Measurements from ENCODE around the gene IL1RAPL2.
"Not testable (repeated sequence)": the region's sequence is repeated elsewhere in the genome, so short reads cannot be mapped to it uniquely, and the experiment has no call there.

The IL1RAPL2 gene

DNA sequence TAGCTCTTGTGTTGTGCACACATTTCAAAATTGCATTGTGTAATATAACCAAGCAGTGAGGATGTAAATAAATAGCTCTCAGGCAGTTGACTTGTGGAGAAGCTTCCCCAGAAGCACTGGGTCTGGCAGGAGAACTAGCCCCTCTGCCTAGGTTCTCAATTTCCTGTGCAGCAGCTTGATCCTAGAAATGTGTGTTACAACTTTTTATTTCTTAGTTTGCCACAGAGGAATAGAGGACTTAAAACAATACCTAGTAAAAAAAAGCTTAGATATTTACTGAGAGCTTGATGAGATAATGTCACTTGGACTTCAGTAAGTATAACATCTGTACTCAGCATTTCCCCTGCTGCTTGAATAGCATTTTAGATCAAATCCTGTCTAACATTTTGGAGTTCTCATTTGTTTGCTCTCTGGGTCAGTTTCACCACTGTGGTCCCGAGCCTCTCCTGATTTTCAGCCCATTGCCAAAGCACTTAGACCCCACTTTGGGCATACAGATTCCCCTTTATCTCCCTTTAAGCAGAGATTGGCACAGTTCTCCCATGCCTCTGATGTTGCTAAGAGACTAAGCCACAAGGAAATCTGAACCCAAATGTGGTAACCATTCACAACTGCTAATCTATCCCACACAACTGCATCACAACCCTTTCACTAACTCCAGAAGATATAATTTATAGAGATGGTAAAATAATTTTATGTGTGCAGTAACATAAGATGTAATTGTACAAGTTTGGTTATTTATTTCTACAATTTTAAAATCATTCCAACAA lies 1158.2 kb downstream of the IL1RAPL2 start:
- DNase-seq = no peak

- no peak for DNase-seq
Observed at GRCh38 chrX:105725228-105725627, 1159.2 kb downstream of the IL1RAPL2 start.

DNA sequence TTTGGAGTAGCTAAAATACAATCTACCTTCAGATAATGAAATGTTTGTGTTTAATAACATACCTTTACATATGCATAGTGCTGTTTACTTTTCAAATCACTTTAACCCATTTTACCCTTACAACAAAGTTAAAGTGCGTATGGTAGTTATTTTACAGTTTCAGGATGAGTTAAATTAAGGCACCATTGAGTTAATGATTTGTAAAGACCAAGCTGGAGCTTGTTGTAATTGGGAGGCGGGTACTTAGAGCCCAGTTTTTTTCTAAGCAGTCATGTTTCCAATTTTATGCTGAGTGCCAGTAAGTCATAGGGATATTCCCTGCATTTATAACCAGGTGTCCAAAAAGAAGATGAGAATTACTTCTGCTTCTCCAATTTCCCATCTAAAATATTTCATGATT lies 1172.2 kb downstream of the IL1RAPL2 start:
- DNase-seq = no peak

GRCh38 chrX:105744291-105744690 lies 1178.3 kb downstream of the IL1RAPL2 start:
- DNase-seq = no peak

DNA sequence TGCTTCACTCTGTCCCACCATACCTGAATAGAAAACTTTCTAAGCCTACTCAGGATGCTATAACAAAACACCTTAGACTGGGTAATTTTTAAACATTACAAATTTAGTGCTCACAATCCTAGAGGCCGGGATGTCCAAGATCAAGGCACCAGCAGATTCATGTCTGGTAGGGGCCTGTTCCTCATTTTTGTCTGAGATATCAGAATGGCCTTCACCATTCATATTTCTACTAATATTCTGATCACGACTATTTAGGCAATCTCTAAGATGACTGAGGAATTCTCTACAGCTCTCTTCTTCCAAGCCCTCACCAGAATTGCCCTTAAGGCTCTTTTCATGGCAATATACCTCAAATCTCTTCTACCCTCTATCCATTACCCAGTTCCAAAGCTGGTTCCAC lies 1178.9 kb downstream of the IL1RAPL2 start:
- no peak for DNase-seq

- DNase-seq = no peak
Observed at GRCh38 chrX:105745863-105746262, 1179.9 kb downstream of the IL1RAPL2 start.

GRCh38 chrX:105752338-105752956 lies 1186.4 kb downstream of the IL1RAPL2 start:
- DNase-seq = no peak

GRCh38 chrX:105753411-105753810 lies 1187.4 kb downstream of the IL1RAPL2 start:
- no peak for DNase-seq

- DNase-seq = no peak
Observed at GRCh38 chrX:105754286-105754964, 1188.4 kb downstream of the IL1RAPL2 start.

DNA sequence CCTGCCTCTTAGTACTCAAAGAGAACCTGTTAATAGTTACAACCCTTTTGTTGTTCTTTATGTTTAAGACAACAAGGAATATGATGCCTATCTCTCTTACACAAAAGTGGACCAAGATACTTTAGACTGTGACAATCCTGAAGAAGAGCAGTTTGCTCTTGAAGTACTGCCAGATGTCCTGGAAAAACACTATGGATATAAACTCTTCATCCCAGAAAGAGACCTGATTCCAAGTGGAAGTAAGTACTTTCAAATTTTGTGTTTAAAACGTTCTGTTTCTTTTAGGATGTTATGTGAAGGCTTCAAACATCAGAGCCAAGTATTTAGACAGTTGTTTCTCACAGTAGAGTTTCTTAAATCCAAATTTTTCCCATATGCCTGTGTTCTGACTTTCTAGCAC lies 1189.1 kb downstream of the IL1RAPL2 start:
- no peak for DNase-seq

DNA sequence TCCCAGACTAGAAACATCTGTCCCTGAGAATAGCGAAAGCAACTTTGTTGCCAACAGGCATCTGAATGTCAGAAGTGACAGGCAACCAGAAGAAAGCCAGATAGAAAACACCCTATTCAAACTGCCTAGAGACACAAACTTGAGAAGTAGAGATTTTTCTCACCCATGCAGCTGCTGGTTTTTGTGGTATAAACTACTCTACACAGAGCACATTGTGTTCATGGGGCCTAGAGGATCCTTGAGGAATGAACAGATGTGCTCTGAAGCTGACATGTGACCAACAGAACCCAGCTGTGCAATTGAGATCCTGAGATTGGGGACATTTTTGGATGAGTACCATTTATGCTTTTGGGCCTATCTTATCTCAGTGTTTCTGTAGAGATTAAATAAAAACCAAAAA lies 1192.8 kb downstream of the IL1RAPL2 start:
- DNase-seq = no peak

- no peak for DNase-seq
Observed at GRCh38 chrX:105759598-105759997, 1193.6 kb downstream of the IL1RAPL2 start.

DNA sequence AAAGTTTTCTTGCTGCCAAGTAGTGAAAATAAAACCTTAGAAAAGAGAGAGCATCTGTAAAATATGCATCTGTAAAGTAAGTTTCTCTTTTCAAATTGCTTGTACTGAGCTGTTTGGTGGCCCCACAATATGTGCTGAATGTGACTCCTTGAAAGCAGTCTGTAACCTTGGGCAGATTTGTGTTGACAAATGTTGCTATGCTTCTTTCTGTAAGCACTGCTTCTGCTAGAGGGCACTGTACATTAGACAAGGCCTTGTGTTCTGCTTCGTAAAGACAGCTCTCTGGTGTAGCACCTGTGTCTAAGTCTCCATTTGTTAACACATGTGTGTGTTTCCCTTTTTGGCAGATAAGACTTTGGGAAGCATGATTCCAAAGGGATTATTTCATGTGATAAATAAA lies 1199.7 kb downstream of the IL1RAPL2 start:
- no peak for DNase-seq

DNA sequence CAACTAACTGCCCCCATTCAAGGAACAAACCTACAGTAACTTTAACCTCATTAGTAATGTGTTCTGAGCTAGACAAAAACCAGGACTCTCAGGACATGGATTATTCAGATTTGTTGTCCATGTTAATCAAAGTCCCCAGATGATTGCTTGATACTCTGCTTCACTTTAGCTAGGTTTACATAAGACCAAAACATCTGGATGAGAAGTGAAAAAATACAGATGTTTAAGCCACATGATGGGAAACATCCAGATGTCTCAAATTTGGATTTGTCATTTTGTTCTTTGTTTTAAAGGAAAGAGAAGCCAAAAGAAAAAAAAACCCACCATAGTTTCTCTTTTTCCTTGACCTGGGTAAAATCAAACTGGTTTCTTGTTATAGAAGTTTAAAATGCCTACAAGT lies 1207.8 kb downstream of the IL1RAPL2 start:
- no peak for DNase-seq

GRCh38 chrX:105775679-105776078 lies 1209.7 kb downstream of the IL1RAPL2 start:
- DNase-seq = no peak

DNA sequence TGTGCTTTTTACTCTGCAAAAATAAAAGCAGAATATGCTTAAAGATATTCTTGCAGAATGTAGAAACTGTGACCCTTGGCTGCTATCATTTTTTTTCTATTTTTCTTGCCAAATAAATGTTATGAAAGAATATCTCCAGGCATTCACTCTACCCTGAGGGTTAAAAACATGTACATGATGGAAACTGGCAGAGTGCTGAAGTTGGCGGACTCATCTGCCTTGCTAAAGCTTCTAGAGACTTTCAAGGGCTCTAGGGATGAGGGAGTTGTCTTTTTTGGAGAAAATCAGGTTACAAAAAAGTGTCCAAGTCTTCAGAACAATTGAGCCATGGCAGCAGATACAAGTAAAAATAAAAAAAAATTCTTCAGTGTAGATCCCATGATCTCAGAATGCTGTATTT lies 1215.8 kb downstream of the IL1RAPL2 start:
- no peak for DNase-seq

DNA sequence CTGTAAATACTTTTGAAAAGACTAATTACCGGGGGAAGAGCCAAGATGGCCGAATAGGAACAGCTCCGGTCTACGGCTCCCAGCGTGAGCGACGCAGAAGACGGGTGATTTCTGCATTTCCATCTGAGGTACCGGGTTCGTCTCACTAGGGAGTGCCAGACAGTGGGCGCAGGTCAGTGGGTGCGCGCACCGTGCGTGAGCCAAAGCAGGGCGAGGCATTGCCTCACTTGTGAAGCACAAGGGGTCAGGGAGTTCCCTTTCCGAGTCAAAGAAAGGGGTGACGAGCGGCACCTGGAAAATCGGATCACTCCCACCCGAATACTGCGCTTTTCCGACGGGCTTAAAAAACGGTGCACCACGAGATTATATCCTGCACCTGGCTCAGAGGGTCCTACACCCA lies 1230.9 kb downstream of the IL1RAPL2 start:
- DNase-seq = not testable (repeated sequence)

GRCh38 chrX:105803891-105804290 lies 1237.9 kb downstream of the IL1RAPL2 start:
- DNase-seq = no peak

GRCh38 chrX:105805655-105806054 lies 1239.7 kb downstream of the IL1RAPL2 start:
- not testable (repeated sequence) for DNase-seq

- no peak for DNase-seq
Observed at GRCh38 chrX:105816517-105816916, 1250.5 kb downstream of the IL1RAPL2 start.
